Epithelial cell of esophagus (primary cell): ENCODE measurements around the gene AKAP6.

Source experiments
- DNase-seq: peaks from one replicate; pipeline ENCODE4 v3.0.0; 2010; ENCODE audit warnings: low read depth
- H3K4me3 ChIP-seq: 2 replicates; pipeline ENCODE4 v1.5.1; 2011; ENCODE audit warnings: mild to moderate bottlenecking, low read length, control low read depth
- CTCF ChIP-seq: IDR thresholded peaks from 2 replicates; pipeline ENCODE4 v1.5.1; 2011; ENCODE audit warnings: low read depth, mild to moderate bottlenecking, low read length, control low read depth, inconsistent platforms; ENCODE audit not compliant: insufficient read depth; ENCODE audit errors: missing control alignments

AKAP6 gene

DNA sequence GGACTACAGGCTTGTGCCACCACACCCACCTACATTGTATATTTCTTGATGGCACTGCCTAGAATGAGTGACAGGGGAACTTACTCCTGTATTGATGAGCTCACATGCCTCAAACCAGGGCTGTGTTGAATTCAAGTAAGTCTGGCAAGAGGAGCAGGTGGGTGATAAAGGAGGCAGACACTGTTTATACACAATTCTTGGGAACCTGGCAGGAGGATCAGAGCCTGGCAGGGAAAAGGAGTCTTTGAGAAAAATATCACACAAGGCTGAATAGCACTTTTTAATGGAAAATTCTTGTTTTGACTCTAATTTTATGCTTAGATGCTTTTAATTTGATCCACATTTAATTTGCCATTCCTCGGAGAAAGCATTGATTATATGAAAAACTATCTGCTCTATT is 316.5 kb downstream of the AKAP6 start:
- no peak for TF ChIP-seq CTCF

GRCh38 chr14:32648434-32648833 is 319.3 kb downstream of the AKAP6 start:
- peak; percentile 58 for DNase-seq
- TF ChIP-seq CTCF = no peak

More for the DNA sequence above, 316.5 kb downstream of the AKAP6 start:
- H3K4me3 ChIP-seq = no peak overlapping the region
- DNase-seq = no peak

GRCh38 chr14:32650030-32650429 is 320.9 kb downstream of the AKAP6 start:
- no peak overlapping the region for H3K4me3 ChIP-seq
- no peak for DNase-seq
- TF ChIP-seq CTCF = no peak

More at GRCh38 chr14:32648434-32648833, 319.3 kb downstream of the AKAP6 start:
- no peak overlapping the region for H3K4me3 ChIP-seq

DNA sequence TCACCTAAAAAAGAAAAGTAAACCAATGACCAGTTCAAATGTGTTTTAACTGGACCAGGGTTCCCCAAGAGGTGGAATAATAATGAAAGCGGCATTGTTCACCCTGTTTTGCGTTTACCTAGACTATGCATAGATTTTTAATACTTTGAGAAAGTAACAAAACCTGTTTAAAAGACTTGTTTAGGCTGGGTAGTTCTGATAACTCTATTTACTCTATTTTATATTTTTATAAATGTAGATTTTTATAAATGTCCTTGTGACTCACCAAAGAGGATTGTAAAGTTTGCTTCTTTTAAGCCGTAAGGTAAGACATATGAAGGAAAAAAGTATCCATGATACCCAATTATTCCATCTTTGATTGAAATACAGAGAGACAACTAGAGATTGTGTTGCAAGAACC is 321.6 kb downstream of the AKAP6 start:
- DNase-seq = no peak
- H3K4me3 ChIP-seq = no peak overlapping the region
- TF ChIP-seq CTCF = no peak

DNA sequence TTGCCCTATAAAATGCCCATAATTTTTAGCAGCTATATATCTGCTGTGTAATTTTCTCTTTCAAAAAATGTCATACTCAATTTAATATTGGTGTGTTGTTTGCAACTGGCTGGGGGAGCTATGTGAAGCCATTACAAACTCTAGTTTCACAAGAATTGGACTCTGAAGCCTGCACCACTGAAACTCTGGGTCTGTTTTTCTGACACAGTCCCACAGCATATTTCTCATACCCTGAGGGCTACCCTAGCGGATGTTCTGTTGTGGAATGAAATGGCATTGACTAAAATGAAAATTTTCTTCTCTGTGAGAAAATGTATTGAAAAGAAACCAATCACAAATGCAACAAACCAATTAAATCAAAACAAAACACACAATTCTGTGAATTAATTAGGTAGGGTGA is 325.0 kb downstream of the AKAP6 start:
- H3K4me3 ChIP-seq = no peak overlapping the region
- no peak for TF ChIP-seq CTCF
- DNase-seq = no peak

GRCh38 chr14:32656601-32657000 is 327.5 kb downstream of the AKAP6 start:
- no peak overlapping the region for H3K4me3 ChIP-seq
- no peak for TF ChIP-seq CTCF
- DNase-seq = no peak

GRCh38 chr14:32657081-32657480 is 328.0 kb downstream of the AKAP6 start:
- no peak for TF ChIP-seq CTCF

More at GRCh38 chr14:32657081-32657480, 328.0 kb downstream of the AKAP6 start:
- peak; percentile 70 for DNase-seq
- no peak overlapping the region for H3K4me3 ChIP-seq
